IPS-18c (cell line): ENCODE measurements around the gene PDE4D.

Experiments used
- H3K4me3 ChIP-seq: 2 replicates; pipeline ENCODE4 v1.7.0; 2013; ENCODE audit warnings: low read depth, mild to moderate bottlenecking, low read length, moderate library complexity; ENCODE audit not compliant: insufficient read depth
- H3K9me3 ChIP-seq: one replicate; pipeline ENCODE4 v1.6.1; 2013; ENCODE audit warnings: mild to moderate bottlenecking, low read length, moderate library complexity; ENCODE audit not compliant: control insufficient read depth, insufficient read depth

The PDE4D gene

DNA sequence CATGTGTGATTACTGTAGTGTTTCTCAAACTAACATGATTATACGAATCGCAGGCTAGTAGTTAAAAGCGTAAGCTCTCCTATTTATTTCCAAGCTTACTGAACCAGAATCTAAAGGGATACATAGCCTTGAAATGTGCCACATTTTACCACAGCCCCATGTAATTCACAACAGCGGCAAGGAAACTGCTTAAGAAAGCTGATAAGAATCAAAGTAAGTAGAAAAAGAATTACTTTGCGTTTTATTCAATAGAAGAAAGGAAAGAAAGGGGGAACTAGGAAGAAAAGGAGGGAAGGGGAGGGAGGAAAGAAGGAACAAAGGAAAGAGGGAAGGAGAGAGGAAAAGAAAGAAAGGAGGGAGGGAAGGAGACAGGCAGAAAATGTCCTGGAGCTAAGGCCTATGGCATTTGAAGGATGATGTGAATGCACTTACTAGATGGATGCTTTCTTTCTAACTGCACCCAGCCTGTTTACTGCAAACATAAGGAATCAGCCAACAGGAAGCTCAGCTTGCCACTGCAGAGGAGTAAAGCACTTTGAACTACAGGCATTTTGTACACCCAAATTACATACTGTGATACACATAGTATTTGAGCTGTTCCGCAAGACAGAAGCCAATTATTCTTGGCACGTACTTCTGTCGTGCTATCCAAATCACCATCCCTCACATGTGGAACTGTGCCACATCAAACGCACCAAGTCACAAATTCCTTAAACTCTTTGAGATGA lies 789.0 kb downstream of the PDE4D start:
- Histone ChIP-seq H3K9me3 (no peaks in the 10 kb centered on the region), H3K4me3 (no peak overlapping the region)

DNA sequence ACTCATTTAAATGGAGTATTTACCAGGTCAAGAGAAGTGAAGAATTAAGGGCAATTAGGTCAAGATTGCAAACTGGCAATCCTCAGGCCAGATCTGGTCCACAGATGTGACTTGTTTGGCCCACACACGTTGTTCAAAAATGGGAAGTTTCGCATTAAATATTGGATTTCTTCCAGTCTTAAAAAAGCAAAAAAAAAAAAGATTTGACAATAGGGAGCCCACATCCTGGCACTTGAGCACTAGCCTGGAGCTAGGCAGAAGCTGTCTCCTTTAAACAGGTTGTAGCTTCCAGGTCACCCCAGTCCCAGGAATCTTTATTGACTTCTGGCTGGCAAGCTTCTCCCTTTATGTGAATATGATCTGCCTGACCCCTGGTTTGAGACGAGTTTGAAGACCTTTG lies 790.2 kb downstream of the PDE4D start:
- H3K4me3 ChIP-seq: no peak overlapping the region
- no peaks in the 10 kb centered on the region for H3K9me3 ChIP-seq

GRCh38 chr5:59102437-59102836 lies 791.1 kb downstream of the PDE4D start:
- Histone ChIP-seq H3K4me3 (no peak overlapping the region), H3K9me3 (no peaks in the 10 kb centered on the region)

- Histone ChIP-seq H3K4me3 (no peak overlapping the region), H3K9me3 (no peaks in the 10 kb centered on the region)
These were observed 792.7 kb downstream of the PDE4D start for GRCh38 chr5:59100875-59101274.

DNA sequence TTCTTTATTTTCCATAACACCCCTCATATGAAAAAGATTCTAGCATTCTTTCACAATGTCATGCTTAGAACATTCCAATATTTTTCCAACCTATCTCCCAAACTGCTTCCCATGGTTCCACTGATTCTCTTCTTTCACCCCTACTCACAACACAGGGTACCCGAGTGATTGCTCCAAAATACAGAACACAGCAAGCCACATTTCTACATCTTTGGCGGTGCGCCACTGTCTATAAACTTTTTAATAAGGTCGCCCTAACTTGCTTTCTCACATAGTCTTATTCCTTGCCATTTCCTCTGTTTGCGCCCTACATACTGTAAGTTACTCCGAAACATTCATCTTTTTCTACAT lies 793.6 kb downstream of the PDE4D start:
- Histone ChIP-seq H3K9me3 (no peaks in the 10 kb centered on the region), H3K4me3 (no peak overlapping the region)

GRCh38 chr5:59099270-59099994 lies 794.1 kb downstream of the PDE4D start:
- Histone ChIP-seq H3K9me3 (no peaks in the 10 kb centered on the region), H3K4me3 (no peak overlapping the region)

DNA sequence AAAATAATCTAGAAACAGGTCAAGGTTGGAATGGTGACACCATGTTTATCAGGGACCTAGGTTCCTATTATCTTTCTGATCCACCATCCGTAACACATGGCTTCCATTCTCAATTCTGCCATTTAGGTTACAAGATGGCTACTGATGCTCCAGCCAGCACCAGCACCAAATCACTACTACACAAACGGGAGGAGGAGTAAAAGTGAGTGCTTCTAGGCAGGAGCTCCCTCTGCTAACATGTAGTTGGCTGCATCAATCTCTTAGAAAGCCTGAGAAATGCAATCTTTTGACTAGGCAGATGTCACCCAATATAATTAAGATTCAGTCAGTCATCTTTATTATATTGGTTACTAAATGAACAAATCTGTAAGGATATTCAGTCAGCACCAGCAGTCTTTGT lies 794.8 kb downstream of the PDE4D start:
- H3K4me3 ChIP-seq: no peak overlapping the region

DNA sequence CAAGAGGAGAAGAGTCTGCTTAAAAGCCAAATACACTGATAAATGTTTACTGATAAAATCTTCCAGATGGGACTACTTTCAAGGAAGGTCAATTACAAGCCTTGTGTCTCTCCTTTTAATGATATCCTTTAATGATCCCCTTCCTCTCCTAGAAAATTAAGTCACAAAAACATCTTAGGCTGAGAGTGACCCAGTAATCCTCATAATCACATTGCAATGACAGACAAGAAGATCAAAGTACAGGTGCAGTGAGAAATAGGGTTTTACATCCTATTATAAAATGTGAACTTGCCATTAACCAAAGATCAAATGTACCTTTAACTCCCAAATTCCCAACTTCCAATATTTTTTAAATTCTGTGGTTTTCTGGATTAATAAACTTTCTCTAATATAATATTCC lies 795.8 kb downstream of the PDE4D start:
- Histone ChIP-seq H3K9me3 (no peaks in the 10 kb centered on the region), H3K4me3 (no peak overlapping the region)

More for the DNA sequence above, 794.8 kb downstream of the PDE4D start:
- no peaks in the 10 kb centered on the region for H3K9me3 ChIP-seq

DNA sequence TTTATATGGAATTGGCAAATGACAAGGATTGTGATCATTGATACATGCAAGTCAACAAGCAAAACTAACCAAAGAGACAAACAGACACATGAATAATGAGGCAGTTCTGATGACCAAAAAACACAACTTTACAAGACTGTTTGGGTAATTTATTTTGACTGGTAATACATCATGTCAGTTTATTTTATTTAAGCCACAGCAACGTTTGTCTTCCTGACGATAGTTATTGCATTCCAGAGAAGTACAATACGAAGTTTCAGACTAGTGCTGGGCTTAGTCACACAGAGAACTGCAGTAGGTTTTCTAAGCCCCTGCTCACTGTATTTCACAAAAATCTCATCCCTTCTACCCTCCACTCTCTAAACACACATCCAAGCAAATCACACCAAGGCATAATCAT lies 796.4 kb downstream of the PDE4D start:
- no peak overlapping the region for H3K4me3 ChIP-seq
- no peaks in the 10 kb centered on the region for H3K9me3 ChIP-seq

DNA sequence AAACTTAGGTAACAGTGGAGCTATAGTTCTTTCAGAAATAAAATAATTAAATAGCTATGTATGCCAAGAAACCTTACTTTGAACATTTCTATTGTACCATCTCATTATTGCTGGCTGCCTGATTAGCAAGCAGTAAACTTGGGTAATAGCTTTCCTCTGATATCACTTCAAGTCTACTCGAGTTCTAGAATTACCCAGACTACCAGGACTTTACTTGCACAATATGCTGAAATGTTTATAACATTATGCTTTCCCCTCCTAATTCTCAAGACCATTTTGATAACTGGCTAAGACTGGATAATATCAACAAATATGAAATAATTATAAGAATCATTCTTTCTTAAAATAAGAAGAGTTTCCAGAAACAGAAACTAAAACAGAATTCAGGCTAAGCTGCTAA lies 798.0 kb downstream of the PDE4D start:
- no peak overlapping the region for H3K4me3 ChIP-seq
- no peaks in the 10 kb centered on the region for H3K9me3 ChIP-seq

DNA sequence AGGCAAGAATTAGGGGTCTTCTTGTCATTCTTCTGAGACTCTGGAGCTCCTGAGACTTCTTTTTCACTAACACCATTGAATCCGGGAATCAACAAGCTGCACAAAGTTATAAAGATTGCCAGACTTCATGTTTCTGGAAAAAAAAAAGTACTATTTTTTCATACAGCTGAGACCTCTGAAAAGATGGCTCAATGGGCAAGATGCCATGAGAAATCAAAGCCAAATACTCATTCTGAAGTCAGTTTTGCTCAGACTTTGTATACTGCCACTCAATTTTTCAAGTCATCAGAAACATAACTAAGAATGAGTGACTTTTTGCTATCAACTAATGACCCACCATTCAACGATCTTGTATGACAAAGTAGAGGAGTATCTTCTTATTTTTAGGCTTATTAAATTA lies 798.7 kb downstream of the PDE4D start:
- Histone ChIP-seq H3K4me3 (no peak overlapping the region), H3K9me3 (no peaks in the 10 kb centered on the region)

- Histone ChIP-seq H3K9me3 (no peaks in the 10 kb centered on the region), H3K4me3 (no peak overlapping the region)
These were observed 800.2 kb downstream of the PDE4D start for GRCh38 chr5:59093329-59093728.

DNA sequence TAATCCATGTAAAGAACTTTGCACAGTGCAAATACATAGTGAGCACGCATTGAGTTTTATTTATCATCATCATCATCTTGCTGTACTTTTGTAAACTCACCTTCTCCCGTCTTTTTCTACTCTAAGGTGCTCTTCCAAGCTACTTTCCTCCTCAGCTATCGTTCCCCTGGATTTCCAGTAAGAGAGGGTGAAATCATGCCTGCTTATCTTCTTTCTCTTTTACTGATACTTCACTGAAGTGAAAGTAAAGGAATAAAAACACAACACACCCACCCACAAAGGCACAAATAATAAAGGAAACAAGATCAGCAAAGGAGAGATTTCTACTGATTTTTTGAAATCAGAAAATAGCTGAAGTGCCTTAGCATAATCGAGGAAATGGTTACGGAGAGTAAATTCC lies 800.8 kb downstream of the PDE4D start:
- Histone ChIP-seq H3K4me3 (no peak overlapping the region), H3K9me3 (no peaks in the 10 kb centered on the region)

DNA sequence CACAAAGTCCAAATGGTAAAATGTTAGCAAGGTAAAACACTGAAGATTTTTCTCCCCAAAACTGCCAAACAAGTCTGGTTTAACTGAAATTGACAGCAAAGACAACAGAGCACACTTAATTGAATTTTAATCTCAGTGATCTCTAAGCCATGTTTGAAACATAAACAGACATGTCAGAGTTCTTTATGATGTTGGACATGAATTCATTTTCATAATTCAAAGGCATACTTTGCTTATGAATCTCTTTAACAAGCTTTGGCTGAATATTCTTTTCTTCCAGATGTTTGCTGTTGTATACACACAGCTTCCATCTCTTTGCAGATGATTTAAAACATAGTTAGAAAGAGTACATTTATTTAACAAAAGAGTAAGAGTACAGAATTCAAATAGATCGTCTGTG lies 801.6 kb downstream of the PDE4D start:
- no peak overlapping the region for H3K4me3 ChIP-seq

GRCh38 chr5:59090323-59090722 lies 803.2 kb downstream of the PDE4D start:
- Histone ChIP-seq H3K4me3 (no peak overlapping the region), H3K9me3 (no peaks in the 10 kb centered on the region)

More for the DNA sequence above, 801.6 kb downstream of the PDE4D start:
- no peaks in the 10 kb centered on the region for H3K9me3 ChIP-seq

DNA sequence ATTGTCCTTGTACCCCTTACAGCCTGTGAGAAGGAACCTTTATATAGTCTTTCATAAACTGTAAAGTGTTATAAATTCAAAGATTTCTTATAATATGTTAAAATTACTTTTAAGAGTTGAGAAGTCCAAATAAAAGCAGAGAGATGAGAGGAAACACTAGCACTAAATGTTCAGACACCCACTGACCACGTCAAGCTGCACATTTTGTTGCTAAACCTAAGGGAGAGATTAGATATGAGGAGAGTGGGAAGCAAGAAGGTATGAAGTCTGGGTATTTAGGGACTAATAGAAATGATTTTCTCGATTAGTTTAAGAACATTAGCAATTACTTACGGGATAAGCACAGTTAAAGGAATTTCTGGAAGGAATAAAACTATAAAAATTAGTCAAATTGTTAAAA lies 803.8 kb downstream of the PDE4D start:
- no peak overlapping the region for H3K4me3 ChIP-seq

GRCh38 chr5:59088546-59088945 lies 805.0 kb downstream of the PDE4D start:
- no peak overlapping the region for H3K4me3 ChIP-seq
- H3K9me3 ChIP-seq: no peaks in the 10 kb centered on the region

More for the DNA sequence above, 803.8 kb downstream of the PDE4D start:
- no peaks in the 10 kb centered on the region for H3K9me3 ChIP-seq

DNA sequence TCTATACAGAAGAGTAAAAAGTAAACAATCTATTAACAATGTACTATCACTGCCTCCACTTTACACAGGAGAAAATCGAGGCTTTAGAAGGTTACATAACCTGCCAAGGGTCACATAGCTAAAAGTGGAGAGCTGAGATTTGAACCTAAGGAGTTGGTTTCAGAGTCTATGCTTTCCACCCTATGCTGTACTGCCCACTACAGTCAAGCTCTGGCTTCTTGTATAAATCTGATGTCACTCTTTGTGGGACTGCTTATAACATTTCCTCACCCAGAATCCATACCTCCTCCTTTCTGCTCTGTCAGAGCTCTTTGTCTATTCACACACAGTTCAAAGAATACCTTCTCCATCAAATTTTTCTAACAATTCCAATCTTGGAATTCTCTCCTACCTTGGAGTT lies 807.5 kb downstream of the PDE4D start:
- H3K9me3 ChIP-seq: no peaks in the 10 kb centered on the region

GRCh38 chr5:59081693-59082092 lies 811.8 kb downstream of the PDE4D start:
- Histone ChIP-seq H3K9me3 (no peaks in the 10 kb centered on the region), H3K4me3 (no peak overlapping the region)

More for the DNA sequence above, 807.5 kb downstream of the PDE4D start:
- no peak overlapping the region for H3K4me3 ChIP-seq
